HG03439 (cell line): ENCODE data around the gene WDPCP.
"Not testable (repeated sequence)": the region's sequence is repeated elsewhere in the genome, so short reads cannot be mapped to it uniquely, and the experiment has no call there.

Experiments used
- ATAC-seq: cut with Tn5 transposase; IDR thresholded peaks from one replicate; pipeline ENCODE4 v1.9.1; 2021; ENCODE audit warnings: mild to moderate bottlenecking, moderate library complexity; ENCODE audit not compliant: unreplicated experiment

WDPCP gene

GRCh38 chr2:63588385-63589147 is at the start of gene WDPCP, which contains the start of gene MDH1:
Gene WDPCP (minus strand): TSS chr2:63588477. CDS start chr2:63588271, 206 bp downstream.
Gene MDH1 (plus strand): TSS chr2:63588963. CDS start chr2:63589044, 81 bp downstream.
- ATAC-seq, result peak; percentile 90

- ATAC-seq, result no peak
Observed at GRCh38 chr2:63632382-63632781, 44.1 kb upstream of the WDPCP start.

GRCh38 chr2:63631501-63631900 is 43.2 kb upstream of the WDPCP start:
- no peak for ATAC-seq

- no peak for ATAC-seq
Observed at GRCh38 chr2:63628403-63628942, 40.2 kb upstream of the WDPCP start.

GRCh38 chr2:63627866-63628265 is 39.6 kb upstream of the WDPCP start:
- ATAC-seq, result no peak

GRCh38 chr2:63623763-63624162 is 35.5 kb upstream of the WDPCP start:
- not testable (repeated sequence) for ATAC-seq

- no peak for ATAC-seq
Observed at GRCh38 chr2:63622751-63623150, 34.5 kb upstream of the WDPCP start.

GRCh38 chr2:63619328-63619727 is 31.1 kb upstream of the WDPCP start:
- no peak for ATAC-seq

- no peak for ATAC-seq
Observed at GRCh38 chr2:63617366-63617765, 29.1 kb upstream of the WDPCP start.

- no peak for ATAC-seq
Observed at GRCh38 chr2:63614983-63615945, 27.0 kb upstream of the WDPCP start.

- ATAC-seq, result no peak
Observed at GRCh38 chr2:63614448-63614968, 26.2 kb upstream of the WDPCP start.

- ATAC-seq, result no peak
Observed at GRCh38 chr2:63613391-63613901, 25.2 kb upstream of the WDPCP start.

GRCh38 chr2:63610525-63610924 is 22.2 kb upstream of the WDPCP start:
- ATAC-seq, result no peak

- not testable (repeated sequence) for ATAC-seq
Observed at GRCh38 chr2:63608865-63609264, 20.6 kb upstream of the WDPCP start.

- ATAC-seq, result no peak
Observed at GRCh38 chr2:63604666-63605065, 16.4 kb upstream of the WDPCP start.

GRCh38 chr2:63600881-63601460 is 12.7 kb upstream of the WDPCP start:
- ATAC-seq, result no peak

- no peak for ATAC-seq
Observed at GRCh38 chr2:63598981-63599380, 10.7 kb upstream of the WDPCP start.

GRCh38 chr2:63596401-63596883 is 8.2 kb upstream of the WDPCP start:
- ATAC-seq, result no peak

- ATAC-seq, result no peak
Observed at GRCh38 chr2:63594660-63595059, 6.4 kb upstream of the WDPCP start.

GRCh38 chr2:63591566-63592175 is 3.4 kb upstream of the WDPCP start:
- ATAC-seq, result no peak
